Measurements from ENCODE around the gene PGA4. TPM values are rescaled to one million over a fixed set of nuclear protein-coding genes. Genes with fewer than 3 reads are reported as not detected.
"Not testable (repeated sequence)": the region's sequence is repeated elsewhere in the genome, so short reads cannot be mapped to it uniquely, and the experiment has no call there.

Gene PGA4
- total and polyA plus RNA-seq, 2 experiments from 2014 or later: 0.81 TPM; not detected in 1

DNA sequence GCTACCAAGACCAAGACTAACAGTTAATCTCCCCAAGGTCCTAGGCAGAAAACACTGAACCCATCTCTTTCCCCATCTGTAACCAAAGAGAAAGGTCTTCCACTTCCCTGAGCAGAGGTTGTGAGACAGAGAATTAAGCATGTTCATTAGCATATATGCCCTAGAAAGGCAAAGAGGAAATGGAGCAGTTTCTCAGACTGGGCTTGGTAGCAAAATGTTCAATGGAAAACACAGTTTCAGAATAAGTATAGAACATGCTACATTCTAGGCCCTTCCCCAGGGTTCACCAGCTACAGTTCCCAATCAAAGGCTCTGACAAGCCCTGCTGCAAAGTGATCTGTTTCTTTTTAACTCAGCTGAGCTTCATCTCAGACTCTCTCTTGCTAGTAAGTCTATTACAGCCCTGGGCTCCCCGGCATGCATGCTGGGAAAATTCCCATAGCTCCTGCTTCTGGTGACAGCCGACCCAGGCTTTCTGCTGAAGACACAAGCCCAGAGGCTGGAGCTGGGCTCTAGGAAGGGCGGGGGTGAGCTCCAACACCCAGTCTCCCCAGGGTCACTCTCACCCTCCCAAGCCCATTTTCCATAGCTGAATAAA, 10.5 kb downstream of the PGA4 start:
- H3K36me3 Mint-ChIP-seq (ENCODE audit: low read depth); H3K4me2 ChIP-seq; H3K79me2 ChIP-seq (replicated peaks; ENCODE audit: insufficient read depth); H3K4me3 Mint-ChIP-seq; H3K27ac ChIP-seq (ENCODE audit: low read depth); H3K4me1 ChIP-seq (ENCODE audit: insufficient read depth); H3K27ac Mint-ChIP-seq; H4K20me1 ChIP-seq (replicated peaks; ENCODE audit: insufficient read depth); H3K9me2 ChIP-seq (ENCODE audit: insufficient read depth); H3K27me3 ChIP-seq (ENCODE audit: insufficient read depth); H3K27me3 Mint-ChIP-seq (ENCODE audit: insufficient read depth, low read depth, poor library complexity); H3K9me3 Mint-ChIP-seq; H3K36me3 ChIP-seq (ENCODE audit: insufficient read depth); H3F3A ChIP-seq (replicated peaks; ENCODE audit: low read depth); DNase-seq (ENCODE audit: low spot score); H3K4me3 ChIP-seq; H2AFZ ChIP-seq; H3K4me1 Mint-ChIP-seq; ATAC-seq: not testable (repeated sequence)

DNA sequence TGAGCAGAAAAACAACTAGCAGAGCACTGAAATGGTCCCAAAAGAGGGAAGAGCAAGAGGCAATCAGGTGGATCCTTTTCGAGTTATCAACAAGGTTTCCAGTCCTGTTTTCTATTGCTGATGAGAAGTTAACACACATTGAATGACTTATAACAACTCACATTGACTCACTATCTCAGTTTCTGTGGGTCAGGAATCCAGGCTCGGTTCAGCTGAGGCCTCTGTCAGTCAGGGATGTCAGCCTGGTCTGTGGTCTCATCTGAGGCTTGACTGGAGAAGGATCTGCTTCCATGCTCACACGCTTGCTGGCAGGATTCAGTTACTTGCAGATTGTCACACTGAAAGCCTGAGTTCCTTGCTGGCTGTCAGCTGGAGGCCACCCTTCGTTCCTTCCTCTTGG, 15.0 kb downstream of the PGA4 start:
- not testable (repeated sequence) for H4K20me1 ChIP-seq (replicated peaks; ENCODE audit: insufficient read depth); H3K4me3 ChIP-seq; H3K36me3 ChIP-seq (ENCODE audit: insufficient read depth); H3F3A ChIP-seq (replicated peaks; ENCODE audit: low read depth); H2AFZ ChIP-seq; H3K4me2 ChIP-seq; ATAC-seq; H3K4me3 Mint-ChIP-seq; H3K9me2 ChIP-seq (ENCODE audit: insufficient read depth); H3K4me1 ChIP-seq (ENCODE audit: insufficient read depth); H3K36me3 Mint-ChIP-seq (ENCODE audit: low read depth); H3K9me3 Mint-ChIP-seq; H3K79me2 ChIP-seq (replicated peaks; ENCODE audit: insufficient read depth); H3K4me1 Mint-ChIP-seq; H3K27me3 Mint-ChIP-seq (ENCODE audit: insufficient read depth, low read depth, poor library complexity); H3K27ac Mint-ChIP-seq; H3K27ac ChIP-seq (ENCODE audit: low read depth); DNase-seq (ENCODE audit: low spot score); H3K27me3 ChIP-seq (ENCODE audit: insufficient read depth)

DNA sequence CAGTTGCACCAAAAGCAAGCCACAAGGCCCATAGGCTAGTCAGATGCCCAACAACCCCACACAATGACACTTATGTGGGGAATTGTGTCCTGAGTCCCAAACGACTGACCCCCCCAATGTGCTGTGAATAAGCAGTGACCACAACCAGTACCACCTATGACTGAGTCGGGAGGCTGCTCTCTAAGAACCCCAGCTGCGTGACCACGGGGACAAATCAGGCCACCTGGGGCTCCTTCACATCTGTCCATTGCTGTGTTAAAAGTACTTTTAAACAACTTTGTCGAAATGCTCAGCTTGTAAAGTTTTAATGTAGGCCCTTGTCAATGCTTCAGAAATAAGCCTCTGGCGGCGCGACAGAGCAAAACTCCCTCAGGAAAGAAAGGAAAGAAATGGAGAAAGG, 18.1 kb downstream of the PGA4 start:
- not testable (repeated sequence) for ATAC-seq; H3K36me3 Mint-ChIP-seq (ENCODE audit: low read depth); H3K4me3 ChIP-seq

DNA sequence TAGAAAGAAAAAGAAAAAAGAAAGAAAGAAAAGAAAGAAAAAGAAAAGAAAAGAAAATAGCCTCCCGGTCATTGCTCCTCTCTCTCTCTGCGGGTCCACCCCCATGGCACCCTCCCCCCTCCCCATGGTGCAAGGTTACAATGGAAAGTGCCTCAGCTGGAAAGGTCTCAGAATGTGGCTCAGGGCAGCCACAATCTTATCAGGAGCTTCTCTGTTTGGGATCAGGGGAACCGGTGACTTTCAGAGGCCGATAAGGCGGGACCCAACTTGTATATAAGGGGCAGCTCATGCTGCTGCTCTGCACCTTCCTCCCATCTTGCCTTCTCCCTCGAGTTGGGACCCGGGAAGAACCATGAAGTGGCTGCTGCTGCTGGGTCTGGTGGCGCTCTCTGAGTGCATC, 18.7 kb downstream of the PGA4 start, which contains the start of gene PGA5:
PGA5 (plus strand) TSS at position 301 of the 400 bp plus-strand sequence; CDS start at position 353, 52 bp downstream.
- not testable (repeated sequence) for H3K79me2 ChIP-seq (replicated peaks; ENCODE audit: insufficient read depth); H3K9me3 Mint-ChIP-seq; H4K20me1 ChIP-seq (replicated peaks; ENCODE audit: insufficient read depth); H3K36me3 ChIP-seq (ENCODE audit: insufficient read depth); H3F3A ChIP-seq (replicated peaks; ENCODE audit: low read depth); H3K4me3 ChIP-seq; H3K4me1 ChIP-seq (ENCODE audit: insufficient read depth); H3K27me3 Mint-ChIP-seq (ENCODE audit: insufficient read depth, low read depth, poor library complexity); DNase-seq (ENCODE audit: low spot score); H3K4me2 ChIP-seq; H3K27ac Mint-ChIP-seq; H3K27me3 ChIP-seq (ENCODE audit: insufficient read depth); H3K27ac ChIP-seq (ENCODE audit: low read depth); H3K36me3 Mint-ChIP-seq (ENCODE audit: low read depth); H3K4me1 Mint-ChIP-seq; H3K9me2 ChIP-seq (ENCODE audit: insufficient read depth); H3K4me3 Mint-ChIP-seq
- ATAC-seq: peak; percentile 65
- 0 out of 2 replicates have a peak within 1 kb of the TSS, but pooled peaks have one; percentile 28 for H2AFZ ChIP-seq

More for the DNA sequence above, 18.1 kb downstream of the PGA4 start:
- not testable (repeated sequence) for H3K4me3 Mint-ChIP-seq; H3F3A ChIP-seq (replicated peaks; ENCODE audit: low read depth); H3K27me3 ChIP-seq (ENCODE audit: insufficient read depth); H3K27ac Mint-ChIP-seq; H3K9me2 ChIP-seq (ENCODE audit: insufficient read depth); H3K4me1 ChIP-seq (ENCODE audit: insufficient read depth); H3K36me3 ChIP-seq (ENCODE audit: insufficient read depth); H3K4me1 Mint-ChIP-seq; DNase-seq (ENCODE audit: low spot score); H3K27ac ChIP-seq (ENCODE audit: low read depth); H3K4me2 ChIP-seq; H3K9me3 Mint-ChIP-seq; H3K27me3 Mint-ChIP-seq (ENCODE audit: insufficient read depth, low read depth, poor library complexity); H3K79me2 ChIP-seq (replicated peaks; ENCODE audit: insufficient read depth); H4K20me1 ChIP-seq (replicated peaks; ENCODE audit: insufficient read depth)
- H2AFZ ChIP-seq: 0 out of 2 replicates have a peak overlapping the region, but pooled peaks have one; percentile 28

DNA sequence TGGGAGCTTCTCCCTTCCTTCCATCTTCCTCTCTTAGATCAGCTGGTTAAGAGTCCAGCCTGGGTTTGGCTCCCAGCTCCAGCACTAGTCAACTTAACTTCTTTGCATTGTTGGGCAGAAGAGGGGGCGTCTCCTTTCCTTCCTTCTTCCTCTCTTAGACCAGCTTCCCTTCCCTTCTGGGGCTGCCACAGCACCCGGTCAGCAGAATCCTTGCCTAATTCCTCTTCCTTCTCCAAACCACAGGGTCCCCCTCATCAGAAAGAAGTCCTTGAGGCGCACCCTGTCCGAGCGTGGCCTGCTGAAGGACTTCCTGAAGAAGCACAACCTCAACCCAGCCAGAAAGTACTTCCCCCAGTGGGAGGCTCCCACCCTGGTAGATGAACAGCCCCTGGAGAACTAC, 19.4 kb downstream of the PGA4 start:
- peak; percentile 13; the same call in 1 of the 3 replicates for ATAC-seq
- H3K27me3 ChIP-seq (ENCODE audit: insufficient read depth); H3K4me2 ChIP-seq; H3K4me1 Mint-ChIP-seq; H3K27ac Mint-ChIP-seq; H3K27ac ChIP-seq (ENCODE audit: low read depth); H3K9me3 Mint-ChIP-seq; H3K27me3 Mint-ChIP-seq (ENCODE audit: insufficient read depth, low read depth, poor library complexity); H3K9me2 ChIP-seq (ENCODE audit: insufficient read depth); H4K20me1 ChIP-seq (replicated peaks; ENCODE audit: insufficient read depth); H3K79me2 ChIP-seq (replicated peaks; ENCODE audit: insufficient read depth); H3K4me1 ChIP-seq (ENCODE audit: insufficient read depth); H3K36me3 ChIP-seq (ENCODE audit: insufficient read depth); H3K4me3 ChIP-seq; H2AFZ ChIP-seq; H3F3A ChIP-seq (replicated peaks; ENCODE audit: low read depth); H3K36me3 Mint-ChIP-seq (ENCODE audit: low read depth); DNase-seq (ENCODE audit: low spot score); H3K4me3 Mint-ChIP-seq: not testable (repeated sequence)

DNA sequence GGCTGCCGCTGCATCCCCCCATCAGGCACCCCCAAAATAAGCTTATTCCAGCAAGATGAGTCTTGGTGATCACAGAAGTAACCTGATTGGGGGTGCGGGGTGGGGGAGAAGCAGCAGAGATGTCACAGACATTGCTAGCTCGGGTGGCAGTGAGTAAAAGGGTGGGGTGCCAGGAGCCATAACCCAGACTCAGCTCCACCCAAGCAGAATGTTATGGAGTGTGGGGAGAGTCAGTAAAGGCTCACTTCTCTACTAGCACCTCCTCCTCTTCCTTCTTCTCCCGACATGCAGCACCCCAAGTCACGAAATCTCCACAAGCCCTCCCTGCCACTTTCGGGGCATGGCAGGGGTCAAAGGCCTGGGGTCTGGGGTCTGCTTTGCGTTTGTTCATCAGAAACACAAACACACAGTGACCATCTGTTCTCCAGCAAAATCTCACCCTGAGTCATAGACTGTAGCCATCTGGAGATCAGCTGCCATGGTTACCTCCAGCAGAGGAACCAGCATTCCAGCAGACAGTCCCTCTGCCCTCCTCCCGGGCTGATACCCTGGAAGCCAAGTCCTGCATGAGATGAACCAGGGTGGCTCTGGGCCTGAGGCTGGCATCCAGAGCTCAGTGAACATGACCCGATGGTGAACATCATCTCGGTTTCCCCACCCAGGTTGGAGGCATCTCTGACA, 23.3 kb downstream of the PGA4 start:
- H3K79me2 ChIP-seq (replicated peaks; ENCODE audit: insufficient read depth); H3K36me3 Mint-ChIP-seq (ENCODE audit: low read depth); H3K27me3 ChIP-seq (ENCODE audit: insufficient read depth); H3K4me2 ChIP-seq; H3K27ac Mint-ChIP-seq; H2AFZ ChIP-seq; H3K27me3 Mint-ChIP-seq (ENCODE audit: insufficient read depth, low read depth, poor library complexity); H3F3A ChIP-seq (replicated peaks; ENCODE audit: low read depth); H3K4me1 Mint-ChIP-seq; DNase-seq (ENCODE audit: low spot score); H3K4me3 Mint-ChIP-seq; H3K36me3 ChIP-seq (ENCODE audit: insufficient read depth); H4K20me1 ChIP-seq (replicated peaks; ENCODE audit: insufficient read depth); H3K27ac ChIP-seq (ENCODE audit: low read depth); H3K9me2 ChIP-seq (ENCODE audit: insufficient read depth); H3K9me3 Mint-ChIP-seq; H3K4me1 ChIP-seq (ENCODE audit: insufficient read depth); H3K4me3 ChIP-seq; ATAC-seq: not testable (repeated sequence)

All from GM23338 (cell line).